ENCODE data around the gene IL18BP. TPM values are rescaled to one million over a fixed set of nuclear protein-coding genes. Genes with fewer than 3 reads are reported as not detected.

IL18BP gene
- total and polyA plus RNA-seq, 9 of the 15 experiments (the other 6 are each of a cell fraction or from before 2014, with no cell fraction given): 0.34 to 9.4 (median 3.2) TPM

DNA sequence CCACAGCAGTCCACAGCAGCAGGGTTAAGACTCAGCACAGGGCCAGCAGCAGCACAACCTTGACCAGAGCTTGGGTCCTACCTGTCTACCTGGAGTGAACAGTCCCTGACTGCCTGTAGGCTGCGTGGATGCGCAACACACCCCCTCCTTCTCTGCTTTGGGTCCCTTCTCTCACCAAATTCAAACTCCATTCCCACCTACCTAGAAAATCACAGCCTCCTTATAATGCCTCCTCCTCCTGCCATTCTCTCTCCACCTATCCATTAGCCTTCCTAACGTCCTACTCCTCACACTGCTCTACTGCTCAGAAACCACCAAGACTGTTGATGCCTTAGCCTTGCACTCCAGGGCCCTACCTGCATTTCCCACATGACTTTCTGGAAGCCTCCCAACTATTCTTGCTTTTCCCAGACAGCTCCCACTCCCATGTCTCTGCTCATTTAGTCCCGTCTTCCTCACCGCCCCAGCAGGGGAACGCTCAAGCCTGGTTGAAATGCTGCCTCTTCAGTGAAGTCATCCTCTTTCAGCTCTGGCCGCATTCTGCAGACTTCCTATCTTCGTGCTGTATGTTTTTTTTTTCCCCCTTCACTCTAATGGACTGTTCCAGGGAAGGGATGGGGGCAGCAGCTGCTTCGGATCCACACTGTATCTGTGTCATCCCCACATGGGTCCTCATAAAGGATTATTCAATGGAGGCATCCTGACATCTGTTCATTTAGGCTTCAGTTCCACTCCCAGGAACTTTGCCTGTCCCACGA lies 3.3 kb downstream of the IL18BP start:
- peaks cover 20 to 50% of the 10 kb centered on the region in 2 experiments; a peak in 4 of 5 replicates for H3K4me1 ChIP-seq (replicated peaks in 1 of 2; ENCODE audit: control insufficient read depth in 2 of 2, insufficient read depth in 2 of 2, low read length in 2 of 2)
- no TSS peak for BruUV-seq (replicated peaks)
- peak; percentile 50 for TF ChIP-seq E2F8 (IDR thresholded peaks at IDR 0.05; ENCODE audit: low read depth, partially characterized antibody)
- TF ChIP-seq MYNN (IDR thresholded peaks at IDR 0.05): 0 out of 2 replicates have a peak, but pooled peaks have one; percentile 13
- TF ChIP-seq MYNN (CRISPR knock-in tag; IDR thresholded peaks at IDR 0.05): no peak
- TF ChIP-seq POLR2B (IDR thresholded peaks at IDR 0.05; ENCODE audit: low read depth, partially characterized antibody): peak; percentile 59
- TF ChIP-seq ZNF23 (CRISPR knock-in tag; IDR thresholded peaks at IDR 0.05): no peak
- TF ChIP-seq FOXK2 (conservative IDR thresholded peaks at IDR 0.05 in 1 of 2, IDR thresholded peaks at IDR 0.05 in 1 of 2; ENCODE audit: low read depth in 2 of 2): no peak
- TF ChIP-seq, protein P1, sequence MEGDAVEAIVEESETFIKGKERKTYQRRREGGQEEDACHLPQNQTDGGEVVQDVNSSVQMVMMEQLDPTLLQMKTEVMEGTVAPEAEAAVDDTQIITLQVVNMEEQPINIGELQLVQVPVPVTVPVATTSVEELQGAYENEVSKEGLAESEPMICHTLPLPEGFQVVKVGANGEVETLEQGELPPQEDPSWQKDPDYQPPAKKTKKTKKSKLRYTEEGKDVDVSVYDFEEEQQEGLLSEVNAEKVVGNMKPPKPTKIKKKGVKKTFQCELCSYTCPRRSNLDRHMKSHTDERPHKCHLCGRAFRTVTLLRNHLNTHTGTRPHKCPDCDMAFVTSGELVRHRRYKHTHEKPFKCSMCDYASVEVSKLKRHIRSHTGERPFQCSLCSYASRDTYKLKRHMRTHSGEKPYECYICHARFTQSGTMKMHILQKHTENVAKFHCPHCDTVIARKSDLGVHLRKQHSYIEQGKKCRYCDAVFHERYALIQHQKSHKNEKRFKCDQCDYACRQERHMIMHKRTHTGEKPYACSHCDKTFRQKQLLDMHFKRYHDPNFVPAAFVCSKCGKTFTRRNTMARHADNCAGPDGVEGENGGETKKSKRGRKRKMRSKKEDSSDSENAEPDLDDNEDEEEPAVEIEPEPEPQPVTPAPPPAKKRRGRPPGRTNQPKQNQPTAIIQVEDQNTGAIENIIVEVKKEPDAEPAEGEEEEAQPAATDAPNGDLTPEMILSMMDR (IDR thresholded peaks at IDR 0.05 in 2 of 3, conservative IDR thresholded peaks at IDR 0.05 in 1 of 3; ENCODE audit: insufficient read depth in 2 of 3, low read depth in 1 of 3, low read length in 3 of 3): no peak
- peak; percentile 76 for TF ChIP-seq SUPT5H (IDR thresholded peaks at IDR 0.05)
- no peak for TF ChIP-seq YBX1 (IDR thresholded peaks at IDR 0.05)
- no peak for TF ChIP-seq STAT5A (IDR thresholded peaks at IDR 0.05; ENCODE audit: borderline replicate concordance, low read length)
- TF ChIP-seq RNF219 (CRISPR knock-in tag; IDR thresholded peaks at IDR 0.05): no peak
- TF ChIP-seq, protein P2, sequence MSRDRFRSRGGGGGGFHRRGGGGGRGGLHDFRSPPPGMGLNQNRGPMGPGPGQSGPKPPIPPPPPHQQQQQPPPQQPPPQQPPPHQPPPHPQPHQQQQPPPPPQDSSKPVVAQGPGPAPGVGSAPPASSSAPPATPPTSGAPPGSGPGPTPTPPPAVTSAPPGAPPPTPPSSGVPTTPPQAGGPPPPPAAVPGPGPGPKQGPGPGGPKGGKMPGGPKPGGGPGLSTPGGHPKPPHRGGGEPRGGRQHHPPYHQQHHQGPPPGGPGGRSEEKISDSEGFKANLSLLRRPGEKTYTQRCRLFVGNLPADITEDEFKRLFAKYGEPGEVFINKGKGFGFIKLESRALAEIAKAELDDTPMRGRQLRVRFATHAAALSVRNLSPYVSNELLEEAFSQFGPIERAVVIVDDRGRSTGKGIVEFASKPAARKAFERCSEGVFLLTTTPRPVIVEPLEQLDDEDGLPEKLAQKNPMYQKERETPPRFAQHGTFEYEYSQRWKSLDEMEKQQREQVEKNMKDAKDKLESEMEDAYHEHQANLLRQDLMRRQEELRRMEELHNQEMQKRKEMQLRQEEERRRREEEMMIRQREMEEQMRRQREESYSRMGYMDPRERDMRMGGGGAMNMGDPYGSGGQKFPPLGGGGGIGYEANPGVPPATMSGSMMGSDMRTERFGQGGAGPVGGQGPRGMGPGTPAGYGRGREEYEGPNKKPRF (IDR thresholded peaks at IDR 0.05; ENCODE audit: low read depth, low read length): no peak
- no peak for TF ChIP-seq ZNF589 (CRISPR knock-in tag; IDR thresholded peaks at IDR 0.05; ENCODE audit: low read depth)

More for the DNA sequence above, 3.3 kb downstream of the IL18BP start:
- Histone ChIP-seq H3K27ac (ENCODE audit: extremely low read depth, low read depth, low read length) (no peak overlapping the region), H4K20me1 (replicated peaks; ENCODE audit: control insufficient read depth, insufficient read depth, low read length) (no peaks in the 10 kb centered on the region), H3K27me3 (ENCODE audit: control insufficient read depth in 2 of 2, insufficient read depth in 2 of 2, low read length in 2 of 2) (no peaks in the 10 kb centered on the region), H3K9me1 (ENCODE audit: control insufficient read depth, insufficient read depth, low read length) (peaks cover 6% of the 10 kb centered on the region), H2AFZ (ENCODE audit: low read depth, low read length) (no peak overlapping the region), H3K4me3 (no peak overlapping the region), H3K79me2 (ENCODE audit: control insufficient read depth, insufficient read depth, low read length) (no peaks in the 10 kb centered on the region), H3K9ac (ENCODE audit: insufficient read depth in 1 of 2, low read depth in 2 of 2, low read length in 2 of 2) (no peak overlapping the region), H3K4me2 (ENCODE audit: insufficient read depth, low read length) (no peak overlapping the region), H3K36me3 (ENCODE audit: control insufficient read depth, insufficient read depth, low read length) (peaks cover 86% of the 10 kb centered on the region), H3K9me3 (replicated peaks; ENCODE audit: control insufficient read depth, insufficient read depth, low read depth, low read length) (no peaks in the 10 kb centered on the region)
- 80% methylated on average over 7 of the region's 10 CpGs for WGBS (ENCODE audit: insufficient coverage, low coverage, missing lambda C conversion rate)
- DNase-seq (ENCODE audit: extremely low read depth in 1 of 4, low spot score in 3 of 4) (no peak), FAIRE-seq (no peak), ATAC-seq (peak; percentile 6)
- POLR2A ChIA-PET: interaction anchor here (0.9 to 1.4 kb wide), 3 partner anchors 11 to 224 kb away, joined by 3 to 7 read pairs (median 7); no protein-coding TSS in a partner anchor
- CTCF ChIA-PET (ENCODE audit: low intra/inter-chr PET ratio): no interaction called here
- intact Hi-C loops (cut with micrococcal nuclease): no loop called here
- in situ Hi-C loops (cut with MboI): no loop called here
